ENCODE results near the gene KIAA2012.

The KIAA2012 gene

DNA sequence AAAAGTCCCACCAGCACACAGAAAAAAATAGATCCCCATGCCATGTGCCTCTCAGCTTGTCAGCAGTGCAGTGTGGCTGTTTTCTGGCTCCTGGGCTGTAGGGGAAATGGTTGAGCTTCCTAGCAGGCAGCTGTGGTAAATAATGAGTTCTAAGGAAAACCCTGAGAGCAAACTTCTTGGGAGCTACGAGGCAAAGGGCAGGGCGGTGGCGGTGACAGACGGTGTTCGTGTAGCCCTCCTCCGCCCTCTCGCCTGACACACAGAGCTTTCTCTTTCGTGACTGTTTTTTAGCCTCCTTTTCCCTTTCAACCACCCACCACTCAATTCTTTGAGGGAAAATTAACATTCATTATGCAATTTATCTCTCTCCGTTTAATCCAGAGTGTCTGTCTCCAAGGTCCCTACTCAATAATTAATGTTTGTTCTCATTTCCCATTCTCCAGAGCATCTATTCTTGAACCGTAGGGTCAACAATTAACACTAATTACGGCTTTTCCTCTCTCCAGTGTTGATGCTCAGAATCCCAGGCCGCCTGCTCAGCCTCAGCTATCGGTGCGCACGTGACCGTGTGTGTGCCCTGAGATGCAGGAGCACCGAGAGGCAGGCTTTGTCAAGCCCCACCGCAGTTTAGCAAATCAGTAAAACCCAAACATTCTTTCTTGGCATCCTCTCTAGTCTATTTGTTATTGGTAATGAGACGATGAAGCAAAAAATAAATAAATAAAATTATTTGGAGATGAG, 50.1 kb downstream of the KIAA2012 start:
- TF ChIP-seq, protein P1, sequence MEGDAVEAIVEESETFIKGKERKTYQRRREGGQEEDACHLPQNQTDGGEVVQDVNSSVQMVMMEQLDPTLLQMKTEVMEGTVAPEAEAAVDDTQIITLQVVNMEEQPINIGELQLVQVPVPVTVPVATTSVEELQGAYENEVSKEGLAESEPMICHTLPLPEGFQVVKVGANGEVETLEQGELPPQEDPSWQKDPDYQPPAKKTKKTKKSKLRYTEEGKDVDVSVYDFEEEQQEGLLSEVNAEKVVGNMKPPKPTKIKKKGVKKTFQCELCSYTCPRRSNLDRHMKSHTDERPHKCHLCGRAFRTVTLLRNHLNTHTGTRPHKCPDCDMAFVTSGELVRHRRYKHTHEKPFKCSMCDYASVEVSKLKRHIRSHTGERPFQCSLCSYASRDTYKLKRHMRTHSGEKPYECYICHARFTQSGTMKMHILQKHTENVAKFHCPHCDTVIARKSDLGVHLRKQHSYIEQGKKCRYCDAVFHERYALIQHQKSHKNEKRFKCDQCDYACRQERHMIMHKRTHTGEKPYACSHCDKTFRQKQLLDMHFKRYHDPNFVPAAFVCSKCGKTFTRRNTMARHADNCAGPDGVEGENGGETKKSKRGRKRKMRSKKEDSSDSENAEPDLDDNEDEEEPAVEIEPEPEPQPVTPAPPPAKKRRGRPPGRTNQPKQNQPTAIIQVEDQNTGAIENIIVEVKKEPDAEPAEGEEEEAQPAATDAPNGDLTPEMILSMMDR (conservative IDR thresholded peaks at IDR 0.05; ENCODE audit: low read depth, low read length): no peak
- no peak for DNase-seq (ENCODE audit: low read depth)
- H3K4me3 ChIP-seq (ENCODE audit: low read depth, low read length): no peak overlapping the region

DNA sequence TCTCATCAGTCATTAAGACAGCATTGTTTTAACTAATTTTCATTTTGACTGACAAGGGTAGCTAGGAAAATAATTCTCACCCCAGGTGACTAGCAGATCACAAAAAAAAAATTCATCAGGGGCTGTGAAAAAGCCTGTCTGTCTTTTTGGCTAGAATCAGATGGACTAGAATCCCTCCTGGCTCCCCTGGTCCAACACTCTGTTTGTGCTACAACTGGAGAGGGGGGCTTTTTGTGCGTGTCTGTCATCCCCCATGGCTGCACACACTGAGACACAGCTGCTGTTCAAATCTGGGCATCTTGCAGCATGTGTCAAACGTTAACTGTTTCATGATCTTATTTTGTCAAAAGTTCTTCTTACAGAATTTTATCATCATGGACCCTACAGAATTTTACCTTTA, 51.2 kb downstream of the KIAA2012 start:
- TF ChIP-seq, protein P1 (conservative IDR thresholded peaks at IDR 0.05; ENCODE audit: low read depth, low read length): no peak
- no peak overlapping the region for H3K4me3 ChIP-seq (ENCODE audit: low read depth, low read length)
- DNase-seq (ENCODE audit: low read depth): no peak

DNA sequence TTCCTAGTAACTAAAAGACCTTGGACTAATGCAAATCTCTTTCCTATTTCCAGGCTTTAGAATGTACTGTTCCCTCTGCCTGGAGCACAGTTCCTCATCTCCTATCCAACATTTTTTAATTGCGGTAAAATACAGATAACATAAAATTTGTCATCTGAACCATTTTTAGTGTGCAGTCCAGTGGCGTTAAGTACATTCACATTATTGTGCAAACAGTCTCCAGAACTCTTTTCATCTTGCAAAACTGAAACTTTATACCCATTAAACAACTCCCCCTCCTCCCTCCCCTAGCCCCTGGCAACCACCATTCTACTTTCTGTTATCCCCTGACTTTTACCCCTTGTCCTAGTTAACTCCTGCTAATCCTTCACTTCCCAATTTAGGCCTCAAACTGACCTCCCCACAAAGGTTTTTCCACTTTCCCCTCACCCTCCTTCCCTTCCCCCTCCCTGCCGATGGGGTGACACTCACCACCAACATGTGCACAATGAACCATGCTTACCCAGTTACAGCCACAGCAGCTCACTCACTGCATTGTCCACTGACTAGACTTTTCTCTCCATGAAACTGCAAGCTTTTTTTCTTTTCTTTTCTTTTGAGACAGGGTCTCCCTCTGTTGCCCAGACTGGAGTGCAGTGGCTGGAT, 54.8 kb downstream of the KIAA2012 start:
- H3K4me3 ChIP-seq (ENCODE audit: low read depth, low read length): no peak overlapping the region
- TF ChIP-seq, protein P1 (conservative IDR thresholded peaks at IDR 0.05; ENCODE audit: low read depth, low read length): no peak
- DNase-seq (ENCODE audit: low read depth): no peak

DNA sequence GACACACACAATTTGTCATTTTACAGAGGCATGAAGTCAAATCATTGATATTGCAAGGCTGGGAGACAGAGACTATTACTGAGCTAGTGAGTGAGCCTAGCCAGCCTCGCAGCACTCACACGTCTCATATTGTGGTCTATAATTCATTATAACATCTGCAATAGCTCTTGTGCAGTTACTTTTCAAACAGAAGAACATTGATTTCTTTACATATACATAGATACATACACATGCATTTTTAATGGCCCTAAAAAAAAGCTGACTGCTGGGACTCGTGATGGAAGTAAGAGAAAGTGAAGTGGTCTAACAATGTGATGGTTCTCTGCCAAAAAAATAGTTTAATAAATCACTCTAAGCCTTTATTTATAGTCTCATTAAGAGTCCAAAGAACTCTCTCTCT, 56.8 kb downstream of the KIAA2012 start:
- no peak overlapping the region for H3K4me3 ChIP-seq (ENCODE audit: low read depth, low read length)
- TF ChIP-seq, protein P1 (conservative IDR thresholded peaks at IDR 0.05; ENCODE audit: low read depth, low read length): no peak
- no peak for DNase-seq (ENCODE audit: low read depth)

DNA sequence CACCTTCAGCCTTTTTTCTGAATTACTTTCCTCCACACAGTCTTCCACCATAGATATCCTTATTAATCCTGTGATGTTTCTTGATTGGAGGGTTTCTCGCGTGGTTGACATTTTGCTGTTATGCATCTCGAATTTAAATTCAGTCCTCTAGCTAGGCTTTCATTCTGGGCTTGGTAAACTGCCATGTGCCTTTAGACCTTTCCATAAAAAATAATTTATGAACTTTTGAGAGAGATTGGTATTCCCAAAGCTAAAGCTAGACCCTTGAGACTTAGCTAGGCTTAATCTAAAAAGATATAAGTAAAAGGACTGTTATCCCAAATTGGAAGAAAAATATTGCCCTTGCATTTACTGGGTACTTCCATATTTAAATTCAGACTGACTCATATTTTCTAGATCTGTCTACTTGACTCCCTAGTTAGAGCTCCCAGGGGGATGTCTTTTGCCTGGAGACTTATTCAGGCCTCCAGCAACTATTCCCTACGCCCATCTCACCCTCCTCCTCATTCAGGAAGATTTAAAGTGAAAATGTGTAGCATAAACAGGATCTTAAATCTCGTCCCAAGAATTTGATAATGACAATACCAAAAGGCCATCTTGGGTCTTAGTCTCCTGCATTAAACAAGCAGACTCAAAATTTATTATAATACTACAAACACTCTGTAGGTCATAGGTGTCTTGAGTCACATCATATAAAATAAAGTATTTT, 60.3 kb downstream of the KIAA2012 start:
- TF ChIP-seq, protein P1 (conservative IDR thresholded peaks at IDR 0.05; ENCODE audit: low read depth, low read length): no peak
- no peak for DNase-seq (ENCODE audit: low read depth)
- no peak overlapping the region for H3K4me3 ChIP-seq (ENCODE audit: low read depth, low read length)

DNA sequence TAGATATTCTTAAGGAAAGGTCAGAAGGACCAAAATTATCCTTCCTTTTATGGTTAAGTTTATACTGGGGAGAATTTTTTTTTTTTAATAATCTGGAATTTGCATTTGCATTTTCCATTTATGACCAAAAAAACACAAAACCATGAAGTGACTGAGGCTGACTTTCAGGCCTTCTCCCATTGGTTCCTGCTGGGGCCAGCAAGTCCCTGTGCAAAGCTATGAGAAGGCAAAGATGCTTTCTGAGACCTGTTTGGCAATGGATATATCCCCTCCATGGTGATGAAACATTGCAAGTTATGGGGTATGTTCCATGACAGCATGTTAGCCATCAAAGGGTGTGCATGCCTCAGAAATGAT, 60.8 kb downstream of the KIAA2012 start:
- no peak overlapping the region for H3K4me3 ChIP-seq (ENCODE audit: low read depth, low read length)
- no peak for DNase-seq (ENCODE audit: low read depth)
- TF ChIP-seq, protein P1 (conservative IDR thresholded peaks at IDR 0.05; ENCODE audit: low read depth, low read length): no peak
